Smooth muscle cell of the brain vasculature (primary cell): Measurements from ENCODE around the gene TSPAN13.

Source experiments
- DNase-seq: peaks from one replicate; pipeline ENCODE4 v3.0.0-alpha.2; 2012; ENCODE audit warnings: low read depth, low spot score

The TSPAN13 gene

DNA sequence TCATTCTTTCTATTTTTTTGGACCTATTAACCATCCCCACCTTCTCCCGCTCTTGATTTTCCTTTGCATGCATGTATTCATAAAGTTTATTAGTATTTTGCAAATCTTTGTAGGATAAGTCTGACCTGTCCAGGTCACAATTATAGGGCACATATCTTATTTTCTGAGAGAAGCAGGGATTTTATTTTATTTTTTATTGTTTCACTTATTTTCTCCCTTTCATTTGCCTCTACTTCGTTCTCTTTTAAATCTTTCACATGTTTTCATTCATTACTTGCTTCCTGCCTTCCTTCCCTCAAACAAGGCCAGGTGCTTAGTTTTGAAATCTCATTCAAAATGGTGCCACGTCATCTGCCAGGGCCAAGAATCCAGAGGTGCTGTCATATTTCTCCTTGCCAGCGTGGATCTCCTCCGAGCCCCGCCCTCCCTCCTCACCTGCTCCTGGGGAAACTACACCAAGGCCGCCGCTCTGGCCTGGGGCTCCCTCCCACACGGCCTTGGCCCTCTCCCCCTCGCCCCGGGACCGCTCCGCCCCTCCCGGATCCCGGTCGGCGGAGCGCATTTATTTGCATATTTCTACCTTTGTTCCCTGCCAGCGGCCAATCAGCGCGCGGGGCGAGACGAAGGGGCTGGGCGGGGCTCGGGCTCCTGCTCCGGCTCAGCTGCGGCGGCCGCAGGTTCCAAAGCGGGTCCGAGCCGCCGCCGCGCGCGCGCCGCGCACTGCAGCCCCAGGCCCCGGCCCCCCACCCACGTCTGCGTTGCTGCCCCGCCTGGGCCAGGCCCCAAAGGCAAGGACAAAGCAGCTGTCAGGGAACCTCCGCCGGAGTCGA lies at the start of gene TSPAN13:
Gene TSPAN13 (plus strand): TSS at position 654 of the 830 bp plus-strand sequence. CDS start 213 bp downstream, outside the sequence.
- no peak for DNase-seq

DNA sequence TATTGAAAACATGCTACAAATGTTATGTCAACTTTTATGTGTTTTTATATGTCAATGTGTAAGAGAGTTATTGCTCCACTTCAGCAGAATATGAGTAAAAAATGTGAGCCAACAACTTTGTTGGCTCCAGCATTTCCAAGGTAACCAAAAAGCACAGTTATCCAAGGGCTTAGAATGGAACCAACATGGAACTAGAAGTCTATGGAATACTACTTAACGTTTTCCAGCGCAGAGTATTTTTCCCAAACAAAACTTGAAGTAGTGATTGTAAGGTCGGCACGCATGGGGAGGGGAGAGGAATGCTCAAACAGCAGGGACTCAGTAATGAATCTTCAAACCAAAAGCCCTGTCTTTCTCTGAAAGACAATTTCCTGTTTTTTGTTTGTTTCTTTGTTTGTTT lies 45.0 kb upstream of the TSPAN13 start:
- no peak for DNase-seq

GRCh38 chr7:16708980-16709379 lies 44.6 kb upstream of the TSPAN13 start:
- peak; percentile 21 for DNase-seq

GRCh38 chr7:16710651-16711050 lies 42.9 kb upstream of the TSPAN13 start:
- no peak for DNase-seq

- no peak for DNase-seq
These were observed 41.8 kb upstream of the TSPAN13 start for GRCh38 chr7:16711730-16712129.

DNA sequence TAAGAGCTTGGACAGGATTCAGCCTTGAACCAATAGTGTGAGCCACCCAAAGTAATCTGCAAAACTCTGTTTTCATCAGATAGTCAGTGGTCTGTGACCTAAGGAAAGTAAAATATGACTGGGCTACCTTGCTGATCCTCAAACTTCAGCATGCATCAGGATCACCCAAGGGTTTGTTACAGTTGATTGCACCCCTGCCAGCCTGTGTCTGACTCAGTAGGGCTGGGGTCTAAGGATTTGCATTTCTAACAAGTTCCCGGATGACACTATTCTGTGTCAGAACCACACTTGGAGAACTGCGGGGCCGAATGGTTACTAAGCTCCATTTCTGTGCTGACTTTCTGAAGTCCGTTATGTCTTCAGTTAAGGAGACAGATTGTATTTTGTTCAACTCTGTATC lies 40.6 kb upstream of the TSPAN13 start:
- no peak for DNase-seq

DNA sequence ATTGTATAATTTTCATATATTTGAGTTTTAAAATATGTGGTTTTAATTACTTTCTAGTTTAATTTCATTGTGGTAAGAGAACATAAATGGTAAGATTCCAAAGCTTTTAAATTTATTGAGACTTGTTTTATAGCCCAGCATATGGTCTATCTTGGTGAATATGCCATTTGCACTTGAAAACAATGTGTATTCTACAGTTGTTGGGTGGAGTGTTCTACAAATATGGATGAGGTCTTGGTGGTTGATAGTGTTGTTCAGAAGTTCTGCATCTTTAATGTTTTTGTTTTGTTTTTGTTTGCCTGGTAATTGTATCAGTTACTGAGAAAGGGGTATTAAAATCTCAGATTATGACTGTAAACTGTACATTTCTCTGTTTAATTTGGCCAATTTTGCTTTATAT lies 37.6 kb upstream of the TSPAN13 start:
- no peak for DNase-seq

DNA sequence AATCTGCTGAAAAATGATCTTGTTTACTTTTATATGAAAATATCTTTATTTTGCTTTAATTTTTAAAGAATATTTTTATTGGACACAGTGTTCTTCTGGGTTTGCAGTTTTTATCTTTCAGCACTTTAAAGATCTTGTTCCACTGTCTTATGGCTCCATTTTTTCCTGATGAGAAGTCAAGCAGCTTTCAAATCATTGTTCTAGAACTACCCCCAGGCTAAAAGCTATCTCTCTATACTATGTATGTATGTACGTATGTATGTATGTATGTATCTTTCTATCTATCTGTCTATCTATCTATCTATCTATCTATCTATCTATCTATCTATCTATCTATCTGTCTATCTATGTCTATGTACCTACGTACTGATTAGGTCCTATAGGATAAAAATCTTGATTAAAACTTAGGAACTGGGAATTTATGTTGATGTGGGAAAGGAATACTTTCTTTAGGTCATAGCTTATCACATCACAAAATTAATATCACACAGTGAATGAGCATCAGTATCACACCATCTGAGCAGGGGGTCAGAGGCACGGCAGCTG lies 35.4 kb upstream of the TSPAN13 start:
- DNase-seq: no peak

- no peak for DNase-seq
These were observed 33.9 kb upstream of the TSPAN13 start for GRCh38 chr7:16719699-16720098.

GRCh38 chr7:16721541-16721940 lies 32.0 kb upstream of the TSPAN13 start:
- DNase-seq: no peak

GRCh38 chr7:16724344-16724743 lies 29.2 kb upstream of the TSPAN13 start:
- DNase-seq: no peak

- no peak for DNase-seq
These were observed 27.4 kb upstream of the TSPAN13 start for GRCh38 chr7:16726189-16726588.

- no peak for DNase-seq
These were observed 25.8 kb upstream of the TSPAN13 start for GRCh38 chr7:16727736-16728135.

- no peak for DNase-seq
These were observed 24.7 kb upstream of the TSPAN13 start for GRCh38 chr7:16728811-16729210.

GRCh38 chr7:16729541-16729940 lies 24.0 kb upstream of the TSPAN13 start:
- no peak for DNase-seq

DNA sequence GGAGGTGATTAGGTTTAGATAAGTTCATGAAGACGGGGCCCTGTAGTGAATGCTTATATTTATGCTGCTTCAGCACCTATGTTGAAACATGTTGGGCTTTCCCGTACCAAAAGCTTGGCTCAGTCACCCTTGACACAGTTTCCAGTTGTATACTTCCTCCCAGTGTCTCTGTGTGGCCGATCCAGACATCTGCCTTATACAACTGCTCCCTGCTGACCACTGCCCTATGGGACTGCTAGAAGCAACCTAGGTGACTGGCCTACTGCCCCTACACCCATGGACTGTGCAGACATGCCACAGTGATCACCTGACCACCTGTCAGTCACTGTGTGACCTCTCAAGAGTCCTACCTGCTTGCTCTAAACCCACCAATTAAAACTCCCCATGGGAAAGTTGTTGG lies 22.6 kb upstream of the TSPAN13 start:
- DNase-seq: no peak

GRCh38 chr7:16732828-16733227 lies 20.7 kb upstream of the TSPAN13 start:
- DNase-seq: no peak

- DNase-seq: no peak
These were observed 19.3 kb upstream of the TSPAN13 start for GRCh38 chr7:16734148-16734726.

- DNase-seq: no peak
These were observed 18.5 kb upstream of the TSPAN13 start for GRCh38 chr7:16735020-16735419.

DNA sequence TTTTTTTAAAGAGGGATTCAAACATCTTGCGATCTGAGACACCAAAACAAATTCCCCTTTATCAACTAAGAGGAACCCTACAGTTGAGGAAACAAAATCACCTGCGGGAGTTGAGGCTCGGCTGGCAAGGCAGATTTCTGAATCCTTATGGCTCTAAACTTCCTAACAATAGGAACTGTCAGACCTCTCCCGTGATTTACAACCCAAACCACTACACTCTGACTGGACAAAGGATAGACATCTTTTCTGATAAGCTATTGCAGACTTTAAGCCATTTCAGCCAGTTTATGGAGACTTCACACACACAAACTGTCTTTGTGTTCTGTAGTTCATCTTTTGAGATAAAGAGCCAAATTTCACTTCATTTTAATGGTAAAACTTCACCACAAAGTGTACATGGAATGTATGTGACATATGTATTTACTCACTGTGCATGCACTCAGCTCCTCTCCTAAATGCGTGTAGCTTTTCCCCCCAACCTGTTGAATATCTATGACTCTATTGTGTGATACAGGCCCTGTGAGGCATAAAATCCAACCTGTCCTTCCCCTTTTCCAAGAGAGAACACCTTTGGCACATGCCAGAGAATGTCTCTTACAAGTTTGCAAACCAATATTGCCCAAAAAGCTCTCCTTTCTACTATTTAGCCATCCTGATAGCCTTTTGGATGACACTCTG lies 15.4 kb upstream of the TSPAN13 start:
- no peak for DNase-seq

DNA sequence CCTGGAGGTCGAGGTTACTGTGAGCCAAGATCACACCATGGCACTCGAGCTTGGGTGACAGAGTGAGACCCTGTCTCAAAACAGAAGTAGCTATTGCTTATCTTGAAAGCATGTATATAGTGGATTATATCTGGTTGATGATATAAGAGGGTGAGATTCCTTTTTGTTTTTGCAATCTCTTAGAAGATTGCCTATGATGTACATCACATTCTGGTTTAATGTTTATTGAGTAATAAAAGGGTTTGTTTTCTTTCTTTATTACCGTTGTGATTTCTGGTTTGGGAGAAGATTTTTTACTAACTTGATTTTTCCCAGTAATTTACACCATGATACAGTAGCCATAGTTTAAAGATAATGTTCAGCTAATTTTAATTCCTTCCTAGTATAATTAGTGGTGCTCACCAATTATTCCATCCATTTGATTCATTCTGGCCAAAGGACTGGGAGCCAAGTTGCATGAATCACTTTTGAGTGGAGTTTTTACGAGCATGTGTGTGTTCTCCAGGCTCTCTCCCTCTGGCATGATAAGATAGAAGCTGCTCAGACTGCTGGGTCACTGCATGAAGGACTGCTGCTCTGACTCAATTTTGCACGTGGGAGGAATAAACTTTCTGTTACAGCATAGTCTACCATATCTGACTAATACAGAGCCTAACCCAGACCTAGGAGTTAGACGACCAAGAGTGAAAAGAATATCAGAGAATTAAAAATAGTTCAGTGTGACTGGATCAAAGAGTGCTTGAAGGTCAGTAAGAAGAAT lies 13.5 kb upstream of the TSPAN13 start:
- DNase-seq: no peak

GRCh38 chr7:16740623-16740953 lies 13.0 kb upstream of the TSPAN13 start:
- DNase-seq: no peak
